ENCODE measurements around the gene HOMER2.
"Not testable (repeated sequence)": the region's sequence is repeated elsewhere in the genome, so short reads cannot be mapped to it uniquely, and the experiment has no call there.

The HOMER2 gene
- 1.3 reads per million for total RNA-seq

GRCh38 chr15:82952158-82953081, at the start of gene HOMER2:
HOMER2 (minus strand) TSS chr15:82952720; CDS start chr15:82952535, 185 bp downstream.
- no peak for DNase-seq

GRCh38 chr15:83000672-83001031, 48.1 kb upstream of the HOMER2 start:
- not testable (repeated sequence) for DNase-seq

- DNase-seq, result no peak
These were observed 47.6 kb upstream of the HOMER2 start for GRCh38 chr15:82999905-83000671.

- DNase-seq, result no peak
These were observed 46.9 kb upstream of the HOMER2 start for GRCh38 chr15:82999426-82999825.

GRCh38 chr15:82995938-82996337, 43.4 kb upstream of the HOMER2 start:
- no peak for DNase-seq

GRCh38 chr15:82995076-82995475, 42.6 kb upstream of the HOMER2 start:
- no peak for DNase-seq

- DNase-seq, result no peak
These were observed 40.6 kb upstream of the HOMER2 start for GRCh38 chr15:82993144-82993543.

- no peak for DNase-seq
These were observed 40.0 kb upstream of the HOMER2 start for GRCh38 chr15:82992436-82992998.

GRCh38 chr15:82986442-82986780, 33.9 kb upstream of the HOMER2 start:
- DNase-seq, result no peak

GRCh38 chr15:82985688-82986441, 33.3 kb upstream of the HOMER2 start, which contains the start of gene RAMAC:
RAMAC (plus strand) TSS chr15:82986210; CDS start chr15:82989019, 2,809 bp downstream.
- peak; percentile 94 for DNase-seq

GRCh38 chr15:82980981-82981380, 28.5 kb upstream of the HOMER2 start:
- no peak for DNase-seq

GRCh38 chr15:82979726-82980125, 27.2 kb upstream of the HOMER2 start:
- no peak for DNase-seq

- no peak for DNase-seq
These were observed 25.9 kb upstream of the HOMER2 start for GRCh38 chr15:82978438-82978837.

- no peak for DNase-seq
These were observed 24.6 kb upstream of the HOMER2 start for GRCh38 chr15:82977076-82977475.

GRCh38 chr15:82972990-82973389, 20.5 kb upstream of the HOMER2 start:
- no peak for DNase-seq

- no peak for DNase-seq
These were observed 18.9 kb upstream of the HOMER2 start for GRCh38 chr15:82971218-82971984.

GRCh38 chr15:82970696-82971095, 18.2 kb upstream of the HOMER2 start:
- no peak for DNase-seq

- no peak for DNase-seq
These were observed 17.7 kb upstream of the HOMER2 start for GRCh38 chr15:82970078-82970686.

- DNase-seq, result no peak
These were observed 16.8 kb upstream of the HOMER2 start for GRCh38 chr15:82969353-82969752.

GRCh38 chr15:82968066-82968465, 15.5 kb upstream of the HOMER2 start:
- DNase-seq, result no peak

- DNase-seq, result no peak
These were observed 14.2 kb upstream of the HOMER2 start for GRCh38 chr15:82966671-82967071.

- DNase-seq, result no peak
These were observed 12.4 kb upstream of the HOMER2 start for GRCh38 chr15:82964890-82965289.

Measured in effector CD4-positive, alpha-beta T cell (primary cell).